HL-60 (cell line): ENCODE data around the gene GAS6.

Experiments
- DNase-seq, 2 experiments: peaks; one replicate each; pipeline ENCODE4 v3.0.0-alpha.2; 2010 to 2020; ENCODE audit warnings: low read depth in 1 of 2, low spot score in 1 of 2
- H3K27ac ChIP-seq: fragments of 250-450 bp; sonication (Bioruptor Pico); replicated peaks from 2 replicates; pipeline ENCODE4 v1.5.1; 2020; ENCODE audit warnings: mild to moderate bottlenecking, moderate library complexity
- H3K27me3 ChIP-seq: fragments of 250-450 bp; sonication (Bioruptor Pico); 2 replicates; pipeline ENCODE4 v1.5.1; 2021; ENCODE audit warnings: mild to moderate bottlenecking, moderate library complexity; ENCODE audit not compliant: insufficient read depth, poor library complexity, severe bottlenecking
- H3K4me3 ChIP-seq: replicated peaks from 2 replicates; pipeline ENCODE4 v1.5.1; 2011; ENCODE audit warnings: mild to moderate bottlenecking, control low read depth, low read length; ENCODE audit not compliant: insufficient read depth
- GABPA ChIP-seq: IDR thresholded peaks from 2 replicates; pipeline ENCODE4 v1.6.1; 2012; ENCODE audit warnings: low read depth
- POLR2AphosphoS5 ChIP-seq: IDR thresholded peaks from 2 replicates; pipeline ENCODE4 v1.6.1; 2012; ENCODE audit warnings: low read depth
- SPI1 ChIP-seq: IDR thresholded peaks from 2 replicates; pipeline ENCODE4 v1.6.1; 2012; ENCODE audit warnings: low read depth, mild to moderate bottlenecking, borderline replicate concordance
- TF ChIP-seq, protein P1 (sequence below): IDR thresholded peaks from one replicate; pipeline ENCODE4 v1.5.1; 2011; ENCODE audit warnings: low read length, control low read depth, inconsistent platforms; ENCODE audit not compliant: insufficient read depth
- TF ChIP-seq, protein P2 (sequence below): IDR thresholded peaks from 2 replicates; pipeline ENCODE4 v1.6.1; 2012; ENCODE audit warnings: low read depth; ENCODE audit not compliant: insufficient replicate concordance

GAS6 gene

DNA sequence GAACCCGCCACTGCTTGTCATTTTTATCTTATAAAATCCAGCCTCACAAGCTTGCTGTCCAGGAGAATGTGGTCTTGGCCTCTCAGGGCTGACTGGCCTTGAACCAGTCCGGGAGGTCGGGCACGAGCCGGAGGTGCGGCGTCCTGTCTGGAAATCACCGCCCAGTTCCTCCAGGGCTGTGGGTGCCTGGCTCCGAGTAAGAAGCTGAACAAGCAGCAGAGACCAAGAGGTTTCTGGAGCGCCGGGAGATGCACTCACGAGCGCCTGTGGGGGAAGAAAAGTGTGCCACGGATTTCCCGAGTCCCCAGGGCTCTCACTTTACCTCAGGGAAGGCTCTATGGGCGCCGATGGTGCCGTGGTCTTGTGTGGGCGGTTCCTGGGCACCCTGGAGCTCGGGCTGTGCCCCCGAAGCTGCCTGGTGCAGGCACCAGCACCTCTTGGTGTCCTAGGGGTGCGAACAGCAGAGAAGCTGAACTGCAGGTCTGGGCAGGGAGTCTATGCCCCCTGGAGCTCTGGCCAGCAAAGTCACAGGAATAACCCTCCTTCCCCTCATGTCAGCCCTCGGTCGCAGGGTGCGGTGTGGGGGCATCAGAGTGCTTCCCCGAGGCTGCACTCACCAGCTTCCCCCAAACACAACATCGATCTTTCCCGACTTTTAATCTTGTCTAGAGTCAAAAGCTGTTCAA, 50.0 kb downstream of the GAS6 start:
- Histone ChIP-seq H3K27ac (no peak overlapping the region), H3K27me3 (no peaks in the 10 kb centered on the region), H3K4me3 (no peak overlapping the region)
- DNase-seq: no peak
- TF ChIP-seq GABPA (no peak), POLR2AphosphoS5 (no peak), SPI1 (no peak)
- TF ChIP-seq, protein P1, sequence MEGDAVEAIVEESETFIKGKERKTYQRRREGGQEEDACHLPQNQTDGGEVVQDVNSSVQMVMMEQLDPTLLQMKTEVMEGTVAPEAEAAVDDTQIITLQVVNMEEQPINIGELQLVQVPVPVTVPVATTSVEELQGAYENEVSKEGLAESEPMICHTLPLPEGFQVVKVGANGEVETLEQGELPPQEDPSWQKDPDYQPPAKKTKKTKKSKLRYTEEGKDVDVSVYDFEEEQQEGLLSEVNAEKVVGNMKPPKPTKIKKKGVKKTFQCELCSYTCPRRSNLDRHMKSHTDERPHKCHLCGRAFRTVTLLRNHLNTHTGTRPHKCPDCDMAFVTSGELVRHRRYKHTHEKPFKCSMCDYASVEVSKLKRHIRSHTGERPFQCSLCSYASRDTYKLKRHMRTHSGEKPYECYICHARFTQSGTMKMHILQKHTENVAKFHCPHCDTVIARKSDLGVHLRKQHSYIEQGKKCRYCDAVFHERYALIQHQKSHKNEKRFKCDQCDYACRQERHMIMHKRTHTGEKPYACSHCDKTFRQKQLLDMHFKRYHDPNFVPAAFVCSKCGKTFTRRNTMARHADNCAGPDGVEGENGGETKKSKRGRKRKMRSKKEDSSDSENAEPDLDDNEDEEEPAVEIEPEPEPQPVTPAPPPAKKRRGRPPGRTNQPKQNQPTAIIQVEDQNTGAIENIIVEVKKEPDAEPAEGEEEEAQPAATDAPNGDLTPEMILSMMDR: no peak
- TF ChIP-seq, protein P2, sequence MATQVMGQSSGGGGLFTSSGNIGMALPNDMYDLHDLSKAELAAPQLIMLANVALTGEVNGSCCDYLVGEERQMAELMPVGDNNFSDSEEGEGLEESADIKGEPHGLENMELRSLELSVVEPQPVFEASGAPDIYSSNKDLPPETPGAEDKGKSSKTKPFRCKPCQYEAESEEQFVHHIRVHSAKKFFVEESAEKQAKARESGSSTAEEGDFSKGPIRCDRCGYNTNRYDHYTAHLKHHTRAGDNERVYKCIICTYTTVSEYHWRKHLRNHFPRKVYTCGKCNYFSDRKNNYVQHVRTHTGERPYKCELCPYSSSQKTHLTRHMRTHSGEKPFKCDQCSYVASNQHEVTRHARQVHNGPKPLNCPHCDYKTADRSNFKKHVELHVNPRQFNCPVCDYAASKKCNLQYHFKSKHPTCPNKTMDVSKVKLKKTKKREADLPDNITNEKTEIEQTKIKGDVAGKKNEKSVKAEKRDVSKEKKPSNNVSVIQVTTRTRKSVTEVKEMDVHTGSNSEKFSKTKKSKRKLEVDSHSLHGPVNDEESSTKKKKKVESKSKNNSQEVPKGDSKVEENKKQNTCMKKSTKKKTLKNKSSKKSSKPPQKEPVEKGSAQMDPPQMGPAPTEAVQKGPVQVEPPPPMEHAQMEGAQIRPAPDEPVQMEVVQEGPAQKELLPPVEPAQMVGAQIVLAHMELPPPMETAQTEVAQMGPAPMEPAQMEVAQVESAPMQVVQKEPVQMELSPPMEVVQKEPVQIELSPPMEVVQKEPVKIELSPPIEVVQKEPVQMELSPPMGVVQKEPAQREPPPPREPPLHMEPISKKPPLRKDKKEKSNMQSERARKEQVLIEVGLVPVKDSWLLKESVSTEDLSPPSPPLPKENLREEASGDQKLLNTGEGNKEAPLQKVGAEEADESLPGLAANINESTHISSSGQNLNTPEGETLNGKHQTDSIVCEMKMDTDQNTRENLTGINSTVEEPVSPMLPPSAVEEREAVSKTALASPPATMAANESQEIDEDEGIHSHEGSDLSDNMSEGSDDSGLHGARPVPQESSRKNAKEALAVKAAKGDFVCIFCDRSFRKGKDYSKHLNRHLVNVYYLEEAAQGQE: no peak

DNA sequence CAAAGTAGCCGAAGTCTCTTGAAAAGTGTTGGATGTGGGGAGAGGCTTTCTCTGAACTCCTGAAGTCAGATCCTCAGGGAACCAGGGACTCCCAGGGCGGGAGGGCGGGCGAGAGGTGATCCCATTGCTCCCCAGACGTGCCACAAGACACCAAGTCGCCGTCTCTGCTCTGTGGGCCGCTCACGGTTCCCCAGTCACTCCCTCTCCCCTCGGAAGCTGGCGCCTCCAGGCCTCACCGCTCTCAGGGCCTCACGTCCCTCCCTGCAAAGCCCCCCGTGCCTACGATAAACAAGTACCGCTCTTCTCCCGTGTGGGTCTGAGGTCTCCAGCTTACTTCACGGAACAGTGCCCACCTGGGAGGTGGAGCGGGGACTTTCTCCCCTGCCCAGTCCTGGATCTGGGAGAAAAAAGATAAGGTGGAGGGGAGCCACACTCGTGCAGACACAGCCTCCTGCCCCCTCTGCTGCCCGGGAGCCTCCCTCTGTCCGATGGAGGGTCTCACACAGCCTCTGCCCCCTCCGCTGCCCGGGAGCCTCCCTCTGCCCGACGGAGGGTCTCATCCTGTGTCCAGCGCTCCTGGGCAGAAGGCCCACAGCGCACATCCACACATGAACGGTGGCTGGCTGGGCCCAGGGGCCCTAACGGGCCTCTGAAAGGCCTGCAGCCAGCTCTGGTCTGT, 50.7 kb downstream of the GAS6 start:
- no peak for DNase-seq
- H3K27me3 ChIP-seq: no peaks in the 10 kb centered on the region
- H3K27ac ChIP-seq: no peak overlapping the region
- TF ChIP-seq, protein P2: no peak
- TF ChIP-seq POLR2AphosphoS5 (no peak), GABPA (no peak), SPI1 (no peak)
- TF ChIP-seq, protein P1: no peak
- no peak overlapping the region for H3K4me3 ChIP-seq

DNA sequence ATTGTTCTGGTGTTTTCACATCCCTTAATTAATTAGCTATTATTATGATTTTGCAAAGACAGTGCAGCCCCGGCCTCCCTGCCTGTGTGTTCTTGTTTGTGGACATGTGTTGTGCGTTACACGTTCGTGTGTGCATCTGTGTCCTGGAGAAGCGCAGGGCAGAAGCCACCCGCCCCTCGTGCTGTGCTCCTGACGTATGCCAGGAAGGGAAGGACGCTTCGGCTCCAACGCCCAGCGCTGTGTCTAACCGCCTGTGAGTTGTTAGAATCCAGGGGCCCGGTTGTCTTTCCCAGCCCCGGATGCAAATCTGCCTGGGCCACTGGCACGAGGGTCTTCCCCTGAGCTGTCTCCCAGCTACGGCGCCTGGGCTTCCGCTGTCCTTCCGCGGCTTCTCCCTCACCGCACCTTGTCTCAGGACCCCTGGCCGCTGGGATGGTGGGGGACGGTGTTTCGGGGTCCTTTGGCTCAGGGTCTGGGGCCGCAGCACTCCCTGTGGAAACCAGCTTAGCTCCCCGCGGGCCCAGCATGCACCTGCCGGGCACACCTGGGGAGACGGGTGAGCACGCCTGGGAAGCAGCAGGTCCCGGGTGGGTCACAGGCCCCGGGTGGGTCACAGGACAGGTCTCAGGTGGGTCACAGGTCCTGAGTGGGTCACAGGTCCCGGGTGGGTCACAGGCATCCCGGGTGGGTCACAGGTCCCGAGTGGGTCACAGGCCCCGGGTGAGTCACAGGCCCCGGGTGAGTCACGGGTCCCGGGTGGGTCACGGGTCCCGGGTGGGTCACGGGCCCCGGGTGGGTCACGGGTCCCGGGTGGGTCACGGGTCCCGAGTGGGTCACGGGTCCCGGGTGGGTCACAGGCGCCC, 51.5 kb downstream of the GAS6 start:
- Histone ChIP-seq H3K27me3 (no peaks in the 10 kb centered on the region), H3K27ac (no peak overlapping the region), H3K4me3 (no peak overlapping the region)
- no peak for DNase-seq
- TF ChIP-seq SPI1: no peak
- TF ChIP-seq, protein P2: no peak
- TF ChIP-seq GABPA: no peak
- TF ChIP-seq, protein P1: no peak
- TF ChIP-seq POLR2AphosphoS5: no peak
